GM13976 (cell line): Measurements from ENCODE around the gene HLA-DOB.

Source experiments
- DNase-seq: peaks from one replicate; pipeline ENCODE4 v3.0.0; 2012; ENCODE audit warnings: low spot score
- CTCF ChIP-seq: IDR thresholded peaks from 2 replicates; pipeline ENCODE4 v1.5.1; 2012; ENCODE audit warnings: borderline replicate concordance, mild to moderate bottlenecking; ENCODE audit not compliant: insufficient read depth; ENCODE audit errors: extremely low read depth, missing control alignments, control extremely low read depth
- in situ Hi-C: fragments of 300-500 bp; cut with MboI; formaldehyde crosslinking; loops from one replicate; pipeline ENCODE4 v1.12.0; 2022; ENCODE audit warnings: low sequenced_read_pairs, mixed read lengths, inconsistent platforms; ENCODE audit not compliant: unreplicated experiment

Gene HLA-DOB

DNA sequence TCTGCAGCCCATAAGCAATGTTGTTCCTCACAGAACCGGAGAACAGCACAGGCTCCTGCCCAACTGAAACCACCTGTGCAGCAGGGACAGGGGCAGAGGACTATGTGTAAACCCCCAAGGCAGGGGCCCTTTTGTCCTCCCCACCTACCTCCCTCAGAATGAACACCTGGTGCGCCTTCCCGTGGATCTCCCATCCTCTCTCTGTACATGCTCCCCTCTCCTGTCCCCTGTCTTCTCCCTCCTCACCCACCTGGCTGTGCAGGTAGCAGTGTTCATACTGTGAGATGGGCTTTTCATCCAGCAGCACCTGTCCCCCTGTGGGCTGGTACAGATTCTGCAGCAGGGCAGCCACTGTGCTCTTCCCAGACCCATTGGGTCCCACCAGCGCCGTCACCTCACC lies 13.2 kb upstream of the HLA-DOB start:
- no peak for TF ChIP-seq CTCF
- in situ Hi-C loops = no loop called here
- DNase-seq = no peak

- TF ChIP-seq CTCF = no peak
- no peak for DNase-seq
- in situ Hi-C loops = no loop called here
Measured at GRCh38 chr6:32829495-32829894, 12.7 kb upstream of the HLA-DOB start.

DNA sequence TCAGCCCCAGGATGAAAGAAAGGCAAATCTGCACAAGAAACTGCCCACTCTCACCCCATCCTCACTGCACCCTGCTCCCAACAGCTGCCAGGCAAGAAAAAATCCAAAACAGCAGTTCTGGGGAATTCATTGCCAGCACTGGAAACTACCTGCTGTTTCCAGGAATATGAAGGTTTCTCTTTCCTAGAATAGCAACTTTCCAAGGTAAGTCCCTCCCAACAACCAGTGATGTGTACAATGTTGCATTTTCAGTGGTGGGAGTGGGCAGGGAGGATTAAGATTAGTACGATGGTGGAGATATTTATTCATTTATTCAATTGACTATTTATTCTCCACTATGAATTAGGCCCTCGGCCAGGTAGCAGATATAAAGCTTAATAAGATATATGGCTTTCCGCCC lies 10.2 kb upstream of the HLA-DOB start:
- in situ Hi-C loops = no loop called here
- DNase-seq = no peak
- TF ChIP-seq CTCF = no peak

- TF ChIP-seq CTCF = no peak
- in situ Hi-C loops = no loop called here
- DNase-seq = no peak
Measured at GRCh38 chr6:32825966-32826365, 9.2 kb upstream of the HLA-DOB start.

DNA sequence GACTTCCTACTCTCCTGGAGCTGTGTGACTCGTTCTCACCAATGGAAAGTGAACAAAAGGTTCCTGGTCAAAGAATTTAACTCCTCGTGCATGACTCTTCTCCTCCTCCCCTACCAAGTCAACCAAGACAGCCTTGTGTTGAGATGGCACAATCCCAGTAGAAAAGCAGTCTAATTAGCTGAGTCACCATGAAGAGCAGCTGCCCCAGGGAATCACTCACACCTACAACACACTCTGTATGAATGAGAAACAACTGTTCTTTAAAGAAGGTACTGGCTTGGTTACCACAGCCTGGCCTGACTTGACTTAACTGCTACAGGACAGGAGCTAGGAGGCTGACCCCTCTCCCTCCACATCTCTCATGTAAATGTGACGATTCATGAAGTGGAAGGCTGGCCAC lies 2.9 kb upstream of the HLA-DOB start:
- TF ChIP-seq CTCF = no peak
- DNase-seq = no peak
- in situ Hi-C loops = no loop called here

DNA sequence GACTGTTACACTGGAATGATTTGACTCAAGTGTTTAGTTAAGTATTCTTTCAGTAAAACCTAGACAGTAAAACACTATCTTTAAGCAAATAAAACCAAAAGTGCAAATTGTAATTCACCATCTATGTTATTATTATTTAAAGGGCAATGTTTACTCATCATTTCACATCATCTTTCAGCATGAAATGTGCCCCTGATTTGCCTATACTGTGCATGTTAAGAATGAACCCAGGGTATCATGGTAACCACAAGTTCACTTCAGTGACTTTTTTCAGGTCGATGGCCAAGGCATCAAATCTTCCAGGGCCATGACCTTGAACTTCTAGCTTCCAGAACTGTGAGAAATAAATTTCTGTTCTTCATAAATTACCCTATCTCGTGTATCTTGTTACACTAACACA lies 2.1 kb upstream of the HLA-DOB start:
- TF ChIP-seq CTCF = no peak
- in situ Hi-C loops = no loop called here
- no peak for DNase-seq

DNA sequence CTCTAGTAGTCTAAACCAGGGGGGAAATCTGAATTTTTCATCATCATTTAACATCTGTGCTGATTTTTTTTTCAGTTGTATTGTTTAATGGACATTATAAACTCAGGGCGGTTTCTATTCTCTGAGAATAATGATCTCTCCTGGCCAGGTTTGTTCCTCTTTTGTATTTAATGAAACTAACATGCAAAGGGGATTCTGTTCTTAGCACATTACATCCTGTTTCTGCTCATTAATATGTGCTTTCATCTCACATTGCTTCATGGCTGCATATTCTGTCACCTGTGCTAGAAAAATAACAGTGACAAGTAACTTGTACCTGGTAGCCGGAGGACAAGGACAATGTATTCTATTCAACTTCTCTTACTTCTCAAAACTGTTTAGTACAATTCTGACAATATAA lies 806 bp downstream of the HLA-DOB start:
- in situ Hi-C loops = no loop called here

More for the DNA sequence above, 806 bp downstream of the HLA-DOB start:
- peak; percentile 53 for DNase-seq
- TF ChIP-seq CTCF = no peak
